GM12878 (cell line): Measurements from ENCODE around the gene SLC4A3. TPM values are rescaled to one million over a fixed set of nuclear protein-coding genes. Genes with fewer than 3 reads are reported as not detected.

Experiments
- ATAC-seq: fragments of 200-7000 bp; cut with Tn5 transposase; 3 replicates; pipeline ENCODE4 v1.9.1; 2020; ENCODE audit warnings: mild to moderate bottlenecking, moderate library complexity
- BruUV-seq: library from RNA; stranded (reverse); fragments of 400-500 nt; replicated peaks from 2 replicates; lab custom pipeline; 2021; lab: Mats Ljungman, UMichigan
- CTCF ChIA-PET: fragments of 300-600 bp; sonication (Branson Sonifier 250); formaldehyde crosslinking; extraction: SDS; loops from one replicate; lab custom pipeline; 2021; ENCODE audit warnings: inconsistent platforms; lab: Yijun Ruan, JAX
- POLR2A ChIA-PET: fragments of 350-600 bp; formaldehyde crosslinking; extraction: SDS; loops from one replicate; lab custom pipeline; 2021; ENCODE audit warnings: inconsistent platforms; lab: Charles Lee
- RAD21 ChIA-PET: fragments of 300-600 bp; sonication (Branson Sonifier 250); formaldehyde crosslinking; loops from one replicate; lab custom pipeline; 2023; ENCODE audit warnings: antibody characterized with exemption; ENCODE audit not compliant: unreplicated experiment; lab: Charles Lee
- SMC1A ChIA-PET: fragments of 300-600 bp; sonication (Branson Sonifier 250); formaldehyde crosslinking; loops from one replicate; lab custom pipeline; 2023; ENCODE audit not compliant: unreplicated experiment, uncharacterized antibody; lab: Charles Lee
- DNase-seq: peaks from one replicate; pipeline ENCODE4 v3.0.0-alpha.2; 2011; ENCODE audit warnings: low read depth, low spot score
- FAIRE-seq: peaks from 3 replicates; lab custom pipeline; 2011; peaks lifted over from hg19 to GRCh38; lab: Jason Lieb, UNC
- H2AFZ ChIP-seq: 2 replicates; pipeline ENCODE4 v1.6.0; 2011; ENCODE audit warnings: low read depth, low read length, control low read depth; ENCODE audit not compliant: control insufficient read depth
- H3K27ac ChIP-seq: 2 replicates; pipeline ENCODE4 v1.5.1; 2011; ENCODE audit warnings: control low read depth; ENCODE audit not compliant: control insufficient read depth, insufficient read depth
- H3K27me3 ChIP-seq, 2 experiments: replicated peaks in 1 of 2; 2 replicates each; pipeline versions ENCODE4 v1.6.0 to v1.6.1; 2011; ENCODE audit warnings: low read length in 1 of 2; ENCODE audit not compliant: control insufficient read depth in 2 of 2, insufficient read depth in 2 of 2
- H3K36me3 ChIP-seq, 2 experiments: 2 replicates each; pipeline ENCODE4 v1.5.1; 2011; ENCODE audit warnings: low read length in 1 of 2; ENCODE audit not compliant: control insufficient read depth in 2 of 2, insufficient read depth in 2 of 2
- H3K4me1 ChIP-seq: 2 replicates; pipeline ENCODE4 v1.6.1; 2011; ENCODE audit warnings: mild to moderate bottlenecking, low read length, moderate library complexity, mixed read lengths; ENCODE audit not compliant: control insufficient read depth, insufficient read depth
- H3K4me2 ChIP-seq: 2 replicates; pipeline ENCODE4 v1.6.0; 2011; ENCODE audit warnings: control low read depth; ENCODE audit not compliant: control insufficient read depth, insufficient read depth
- H3K4me3 ChIP-seq: fragments of 200-600 bp; sonication (generic); 2 replicates; pipeline ENCODE4 v1.5.1; 2016
- H3K79me2 ChIP-seq: 2 replicates; pipeline ENCODE4 v1.6.0; 2011; ENCODE audit warnings: low read length; ENCODE audit not compliant: control insufficient read depth, insufficient read depth
- H3K9ac ChIP-seq: 2 replicates; pipeline ENCODE4 v1.8.0; 2011; ENCODE audit warnings: low read length, control low read depth, mixed read lengths; ENCODE audit not compliant: control insufficient read depth, insufficient read depth
- H3K9me3 ChIP-seq: replicated peaks from 3 replicates; pipeline ENCODE4 v1.5.1; 2011; ENCODE audit warnings: mild to moderate bottlenecking, low read length; ENCODE audit not compliant: control insufficient read depth, insufficient read depth
- H4K20me1 ChIP-seq: 2 replicates; pipeline ENCODE4 v1.6.0; 2011; ENCODE audit not compliant: control insufficient read depth, insufficient read depth
- BCL11A ChIP-seq: IDR thresholded peaks from 2 replicates; pipeline ENCODE4 v1.6.1; 2011; ENCODE audit warnings: low read depth, low read length
- CBX3 ChIP-seq: fragments of 200-600 bp; sonication (generic); IDR thresholded peaks from 2 replicates; pipeline ENCODE4 v1.6.1; 2016; ENCODE audit warnings: low read depth, borderline replicate concordance
- E4F1 ChIP-seq: fragments of 450-650 bp; IDR thresholded peaks from 2 replicates; pipeline ENCODE4 v1.6.1; 2018; ENCODE audit warnings: borderline replicate concordance, mild to moderate bottlenecking; ENCODE audit not compliant: partially characterized antibody
- EP300 ChIP-seq, 2 experiments: fragments of 150-350 bp in 1 of 2; IDR thresholded peaks; 2 replicates each; pipeline ENCODE4 v1.6.1; 2011 to 2012; ENCODE audit warnings: low read depth in 2 of 2, low read length in 2 of 2, borderline replicate concordance in 1 of 2, improper control_type of control experiment in 1 of 2, inconsistent platforms in 1 of 2; ENCODE audit not compliant: control insufficient read depth in 1 of 2
- GABPA ChIP-seq: IDR thresholded peaks from 2 replicates; pipeline ENCODE4 v1.6.1; 2014; ENCODE audit warnings: antibody characterized with exemption, low read depth, mild to moderate bottlenecking, inconsistent platforms
- NRF1 ChIP-seq: conservative IDR thresholded peaks from 2 replicates; pipeline ENCODE4 v1.6.1; 2011; ENCODE audit warnings: mild to moderate bottlenecking, low read depth, low read length, improper control_type of control experiment
- RAD21 ChIP-seq: IDR thresholded peaks from 2 replicates; pipeline ENCODE4 v1.6.1; 2011; ENCODE audit warnings: mild to moderate bottlenecking, low read depth, low read length, moderate library complexity; ENCODE audit not compliant: insufficient read depth
- RFX5 ChIP-seq: IDR thresholded peaks from 2 replicates; pipeline ENCODE4 v1.6.1; 2011; ENCODE audit warnings: low read depth, low read length, improper control_type of control experiment
- SIX5 ChIP-seq: IDR thresholded peaks from 2 replicates; pipeline ENCODE4 v1.6.1; 2011; ENCODE audit warnings: mild to moderate bottlenecking, low read depth, low read length, moderate library complexity; ENCODE audit not compliant: severe bottlenecking
- ZNF384 ChIP-seq: IDR thresholded peaks from 2 replicates; pipeline ENCODE4 v1.6.1; 2012; ENCODE audit warnings: low read depth, mild to moderate bottlenecking, low read length, improper control_type of control experiment, borderline replicate concordance
- ZNF592 ChIP-seq: fragments of 450-650 bp; IDR thresholded peaks from 2 replicates; pipeline ENCODE4 v1.6.1; 2017; ENCODE audit warnings: mild to moderate bottlenecking, moderate library complexity
- WGBS: methylation state at CpG from one replicate; pipeline ENCODE4 v1.1.6; 2016; ENCODE audit warnings: low lambda C conversion rate; ENCODE audit not compliant: insufficient replicate concordance, insufficient coverage; ENCODE audit errors: missing lambda C conversion rate; 5-methylcytosine and 5-hydroxymethylcytosine counted together
- in situ Hi-C: fragments of 300-500 bp; cut with MboI; formaldehyde crosslinking; loops from 9 replicates; pipeline ENCODE4 v1.14.3; 2018; ENCODE audit warnings: mixed read lengths
- intact Hi-C: fragments of 100-400 bp; cut with micrococcal nuclease; formaldehyde crosslinking; loops from one replicate; pipeline ENCODE4 v1.14.2; 2022; ENCODE audit not compliant: unreplicated experiment
- polyA plus RNA-seq, 11 experiments: library from polyadenylated mRNA; depleted of rRNA in 4 of 11; unstranded in 6 of 11; stranded (reverse) in 5 of 11; fragments of >200 nt; fragmentation: Nextera tagmentation in 4 of 11; fragmentation: Illumina TruSeq in 1 of 11; extraction: Ambion mirVana in 4 of 11; extraction: Trizol in 1 of 11; gene quantifications; 1 replicate in 1 of 11; 2 replicates in 10 of 11; pipeline versions ENCODE4 v1.2.1 to v1.2.3, GENCODE V29; 2011 to 2016; ENCODE audit warnings: inconsistent platforms in 2 of 11, missing spikeins in 2 of 11, low read depth in 1 of 11
- total RNA-seq, 4 experiments: library from RNA; depleted of rRNA in 3 of 4; stranded (reverse); fragments of >200 nt in 3 of 4; fragmentation: Illumina TruSeq in 1 of 4; extraction: Trizol in 1 of 4; gene quantifications; 2 replicates each; pipeline versions ENCODE4 v1.2.1 to v1.2.3, GENCODE V29; 2013 to 2021

The SLC4A3 gene
- total and polyA plus RNA-seq, 10 of the 15 experiments (the other 5 are each of a cell fraction or from before 2014, with no cell fraction given) = 0.05 to 0.08 TPM; not detected in 8

- no TSS peak for BruUV-seq
- no peak for TF ChIP-seq E4F1
- no peak for TF ChIP-seq NRF1
- TF ChIP-seq GABPA = no peak
- TF ChIP-seq EP300 (IDR thresholded peaks at IDR 0.05; ENCODE audit: borderline replicate concordance in 1 of 2, control insufficient read depth in 1 of 2, low read depth in 2 of 2, low read length in 2 of 2) = no peak
- no peak for TF ChIP-seq RAD21
- no peak for TF ChIP-seq CBX3
- TF ChIP-seq BCL11A = no peak
- TF ChIP-seq RFX5 = no peak
- TF ChIP-seq ZNF384 = no peak
- no peak for TF ChIP-seq ZNF592
- no peak for TF ChIP-seq SIX5
- no peaks in the 10 kb centered on the region for H3K27me3 ChIP-seq
- ChIA-PET POLR2A (interaction anchor here (0.6 kb wide), 2 partner anchors 64 to 1664 kb away, joined by 3 to 5 read pairs; no protein-coding TSS in a partner anchor), SMC1A (interaction anchor here (1.5 kb wide), 1 partner anchor 12 kb away, joined by 3 read pairs; no protein-coding TSS in a partner anchor), RAD21 (no interaction called here), CTCF (interaction anchor here (2.1 to 3.9 kb wide), 2 partner anchors 17 to 31 kb away, joined by 7 to 15 read pairs; no protein-coding TSS in a partner anchor)
- in situ Hi-C loops = no loop called here
- WGBS = 52% methylated on average over 3 of the region's 3 CpGs
- no peaks in the 10 kb centered on the region for H4K20me1 ChIP-seq
- H3K9ac ChIP-seq = no peak overlapping the region
- DNase-seq (no peak), FAIRE-seq (no peak), ATAC-seq (no peak)
- no peak overlapping the region for H2AFZ ChIP-seq
- H3K27ac ChIP-seq = no peak overlapping the region
- H3K4me2 ChIP-seq = no peak overlapping the region
- intact Hi-C loops = no loop called here
- peaks cover 8% of the 10 kb centered on the region; the same call in 2 of the 3 replicates for H3K9me3 ChIP-seq
- H3K79me2 ChIP-seq = no peaks in the 10 kb centered on the region
- H3K36me3 ChIP-seq = no peaks in the 10 kb centered on the region
- H3K4me1 ChIP-seq = peaks cover 9% of the 10 kb centered on the region
- no peak overlapping the region for H3K4me3 ChIP-seq
Observed at GRCh38 chr2:219658874-219659273, 31.4 kb downstream of the SLC4A3 start.
